Left kidney (tissue), 2 donors: Measurements from ENCODE around the gene LRPAP1. TPM values are rescaled to one million over a fixed set of nuclear protein-coding genes. Genes with fewer than 3 reads are reported as not detected.
"Not testable (repeated sequence)": the region's sequence is repeated elsewhere in the genome, so short reads cannot be mapped to it uniquely, and the experiment has no call there.

Experiments
- DNase-seq: peaks from one replicate; pipeline ENCODE4 v3.0.0-alpha.2; 2013
- polyA plus RNA-seq: library from polyadenylated mRNA; unstranded; fragments of 120-200 nt; gene quantifications from one replicate; pipeline ENCODE4 v1.2.1, GENCODE V29; 2013; ENCODE audit not compliant: insufficient read length

The LRPAP1 gene
- polyA plus RNA-seq, 1 donor: 182 TPM

DNA sequence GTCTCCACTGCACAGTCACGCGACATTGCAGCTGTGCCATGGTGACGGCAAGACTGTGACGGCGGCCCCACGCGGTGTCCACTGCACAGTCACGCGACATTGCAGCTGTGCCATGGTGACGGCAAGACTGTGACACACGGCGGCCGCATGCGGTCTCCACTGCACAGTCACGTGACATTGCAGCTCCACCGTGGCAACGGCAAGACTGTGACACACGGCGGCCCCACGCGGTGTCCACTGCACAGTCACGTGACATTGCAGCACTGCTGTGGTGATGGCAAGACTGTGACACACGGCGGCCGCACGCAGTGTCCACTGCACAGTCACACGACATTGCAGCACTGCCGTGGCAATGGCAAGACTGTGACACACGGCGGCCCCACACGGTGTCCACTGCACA, 32.7 kb upstream of the LRPAP1 start:
- DNase-seq: not testable (repeated sequence)

DNA sequence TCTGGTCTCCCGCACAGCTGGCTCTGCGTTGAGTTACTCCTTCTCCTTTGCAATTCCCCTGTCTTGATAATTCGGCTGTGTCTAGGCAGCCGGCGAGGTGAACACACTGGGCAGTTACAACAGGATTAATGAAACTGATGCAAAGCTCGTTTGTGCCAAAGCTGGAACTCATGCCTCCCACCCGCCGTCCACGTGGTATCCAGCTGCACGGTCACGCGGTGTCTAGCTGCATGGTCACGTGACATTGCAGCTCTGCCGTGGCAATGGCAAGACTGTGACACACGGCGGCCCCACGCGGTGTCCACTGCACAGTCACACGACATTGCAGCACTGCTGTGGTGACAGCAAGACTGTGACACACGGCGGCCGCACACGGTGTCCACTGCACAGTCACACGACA, 31.2 kb upstream of the LRPAP1 start:
- DNase-seq: no peak

DNA sequence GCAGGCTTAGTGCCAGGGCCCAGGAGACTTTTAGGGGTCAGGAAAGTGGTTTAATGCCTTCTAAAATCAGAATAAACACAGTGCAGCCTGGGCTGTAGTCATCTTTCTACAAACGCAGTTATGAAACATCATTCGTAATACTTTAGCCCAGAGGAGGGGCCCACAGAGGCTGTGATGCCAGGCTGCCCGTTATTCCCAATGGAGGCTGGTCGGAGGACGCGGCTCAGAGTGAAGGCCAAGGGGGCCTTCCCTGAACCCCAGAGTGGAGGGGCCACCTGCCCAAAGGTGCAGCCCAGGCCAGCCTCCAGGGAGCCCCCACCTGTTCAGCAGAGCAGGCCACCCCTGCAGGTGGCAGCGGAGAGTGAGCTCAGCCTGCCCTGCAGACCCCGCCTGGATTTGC, 29.9 kb upstream of the LRPAP1 start:
- DNase-seq: not testable (repeated sequence)

DNA sequence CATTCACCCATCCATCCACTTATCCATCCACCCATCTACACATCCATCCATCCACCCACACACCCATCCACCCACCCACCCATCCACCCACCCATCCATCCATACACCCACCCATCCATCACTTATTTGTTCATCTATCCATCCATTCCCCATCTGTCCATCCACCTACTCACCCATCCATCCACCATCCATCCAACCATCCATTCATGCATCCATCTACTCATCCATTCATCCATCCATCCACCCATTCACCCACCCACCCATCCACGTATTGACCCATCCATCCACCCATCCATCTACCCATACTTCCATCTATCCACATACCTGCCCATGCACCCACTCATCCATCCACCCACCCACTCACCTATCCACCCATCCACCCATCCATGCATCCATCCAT, 28.2 kb upstream of the LRPAP1 start:
- DNase-seq: not testable (repeated sequence)

DNA sequence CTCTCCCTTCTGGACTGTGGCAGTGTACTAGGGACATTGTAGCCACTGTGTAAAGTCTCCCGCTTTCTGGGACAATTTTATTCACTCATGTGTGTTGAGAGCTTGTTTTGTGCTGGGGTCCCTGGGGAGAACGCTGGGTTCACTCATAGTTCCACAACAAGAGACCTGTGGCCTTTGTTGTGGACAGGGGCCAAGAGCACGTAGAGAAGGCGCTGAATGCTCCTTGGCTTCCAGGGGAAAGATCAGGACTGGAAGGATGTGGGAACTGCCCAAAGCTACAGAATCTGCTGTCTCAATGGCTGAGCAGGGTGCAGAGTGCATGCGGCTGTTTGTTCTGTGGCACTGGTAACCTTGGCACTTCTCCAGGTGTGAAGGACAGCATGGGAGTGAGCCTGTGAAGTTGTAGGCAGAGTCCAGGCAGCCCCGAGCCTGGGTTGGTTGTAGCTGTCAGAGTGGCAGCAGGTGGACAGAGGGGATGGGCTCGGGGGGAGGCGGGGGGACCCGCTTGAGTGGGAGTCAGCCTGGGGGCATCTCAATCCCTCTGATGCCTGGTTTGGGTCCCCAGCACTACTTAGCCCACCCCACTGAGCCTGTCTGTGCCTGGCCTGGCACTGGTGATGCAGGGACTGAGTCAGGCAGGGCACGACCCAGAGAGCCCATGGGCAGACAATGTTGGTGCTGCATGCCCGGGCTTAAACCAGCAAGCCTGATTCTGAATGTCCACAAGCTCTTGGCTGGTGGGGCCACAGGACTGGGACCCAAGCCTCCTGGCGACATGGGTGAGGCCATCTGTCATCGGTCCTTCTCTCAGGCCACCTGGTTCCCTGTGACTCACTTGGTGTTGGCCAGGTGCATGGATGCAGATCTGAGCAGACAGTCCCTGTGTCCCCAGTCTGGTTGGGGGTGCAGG, 27.4 kb upstream of the LRPAP1 start:
- not testable (repeated sequence) for DNase-seq

DNA sequence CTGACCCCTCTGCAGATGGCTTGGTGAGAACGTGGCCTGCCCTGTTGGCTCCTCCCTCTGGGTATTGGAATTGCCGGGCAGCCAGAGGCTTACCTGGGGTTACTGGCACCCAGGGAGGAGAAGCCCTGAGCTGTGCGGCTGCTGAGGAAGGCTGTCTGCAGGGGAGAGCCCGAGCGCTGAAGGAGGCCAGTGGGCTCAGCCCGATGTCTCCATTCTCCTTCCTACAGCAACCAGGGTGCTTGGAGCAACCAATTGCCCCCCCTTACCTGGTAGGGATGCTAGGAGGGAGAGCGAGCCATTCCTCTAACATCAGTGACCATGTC, 26.3 kb upstream of the LRPAP1 start:
- not testable (repeated sequence) for DNase-seq

DNA sequence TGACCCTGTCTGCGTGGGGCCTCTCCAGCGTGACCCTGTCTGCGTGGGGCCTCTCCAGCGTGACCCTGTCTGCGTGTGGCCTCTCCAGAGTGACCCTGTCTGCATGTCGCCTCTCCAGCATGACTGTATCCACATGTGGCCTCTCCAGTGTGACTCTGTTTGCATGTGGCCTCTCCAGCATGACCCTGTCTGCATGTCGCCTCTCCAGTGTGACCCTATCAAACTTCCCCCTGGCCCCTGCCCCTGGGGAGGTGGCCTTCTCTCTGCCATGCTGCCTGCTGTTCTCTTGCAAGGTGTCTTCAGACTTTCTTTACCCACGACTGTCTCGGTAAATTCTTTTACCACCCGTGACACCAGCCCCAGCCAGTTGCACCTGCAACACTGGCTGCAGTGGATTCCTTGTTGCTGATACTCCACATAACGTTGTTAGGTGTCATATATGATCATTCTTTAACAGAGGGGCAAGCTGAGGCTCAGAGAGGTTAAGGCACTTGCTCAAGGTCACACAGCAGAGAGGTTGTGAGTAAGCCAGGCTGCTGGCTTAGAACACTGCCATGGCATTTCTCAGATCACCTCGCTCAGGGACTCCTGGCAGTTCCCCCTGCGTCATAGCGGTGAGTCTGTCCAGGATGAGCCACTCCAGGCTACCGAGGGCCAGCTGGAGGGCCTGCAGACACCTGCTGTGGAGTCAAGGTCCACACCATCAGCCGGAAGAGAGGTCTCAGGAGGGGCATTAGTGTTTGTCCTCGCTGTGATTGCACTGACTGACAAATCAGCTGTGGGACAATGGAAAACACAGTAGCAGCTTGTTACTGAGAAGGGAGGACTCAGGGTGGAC, 25.7 kb upstream of the LRPAP1 start:
- DNase-seq: not testable (repeated sequence)

DNA sequence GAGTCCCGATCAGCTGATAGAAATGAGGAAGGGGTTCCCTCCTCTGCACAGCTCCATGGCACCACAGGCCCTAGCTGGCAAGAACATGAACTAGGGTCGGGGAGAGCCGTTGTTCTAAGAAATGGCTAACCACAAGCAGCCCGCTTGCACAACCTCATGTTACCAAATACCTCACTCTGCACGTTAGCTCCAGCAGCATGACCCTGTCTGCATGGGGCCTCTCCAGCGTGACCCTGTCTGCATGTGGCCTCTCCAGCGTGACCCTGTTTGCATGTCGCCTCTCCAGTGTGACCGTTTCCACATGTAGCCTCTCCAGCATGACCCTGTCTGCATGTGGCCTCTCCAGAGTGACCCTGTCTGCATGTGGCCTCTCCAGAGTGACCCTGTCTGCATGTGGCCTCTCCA, 24.9 kb upstream of the LRPAP1 start:
- DNase-seq: not testable (repeated sequence)

DNA sequence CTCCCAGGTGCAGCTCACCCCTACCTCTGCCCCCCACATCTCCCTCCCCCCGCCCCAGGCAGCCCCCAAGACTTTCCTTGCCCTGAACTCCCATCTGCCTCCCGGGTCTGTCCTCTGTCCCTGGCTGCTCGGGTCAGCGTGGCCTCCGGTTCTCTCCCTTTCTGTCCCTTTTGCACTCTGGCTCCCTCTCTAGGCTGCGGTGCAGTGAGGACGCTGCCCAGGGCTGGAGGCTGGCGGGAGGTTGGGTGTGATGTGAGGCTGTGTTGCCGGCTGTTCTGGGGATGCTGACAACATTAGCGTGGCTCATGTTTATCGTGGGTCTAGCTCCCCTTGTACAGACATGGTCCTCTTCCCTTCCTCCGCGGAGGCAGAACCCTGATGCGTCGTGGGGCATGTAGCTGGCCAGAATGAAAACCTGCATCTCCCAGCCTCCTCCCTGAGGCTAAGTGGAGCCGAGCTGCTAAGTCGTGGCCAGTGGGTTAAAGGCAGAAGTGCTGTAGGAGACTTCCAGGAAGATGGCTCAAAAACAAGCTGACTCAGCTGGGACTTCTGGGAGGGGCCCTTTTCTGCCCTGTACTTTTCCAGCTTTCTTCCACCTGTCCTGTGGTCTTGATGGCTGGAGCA, 24.1 kb upstream of the LRPAP1 start:
- not testable (repeated sequence) for DNase-seq

DNA sequence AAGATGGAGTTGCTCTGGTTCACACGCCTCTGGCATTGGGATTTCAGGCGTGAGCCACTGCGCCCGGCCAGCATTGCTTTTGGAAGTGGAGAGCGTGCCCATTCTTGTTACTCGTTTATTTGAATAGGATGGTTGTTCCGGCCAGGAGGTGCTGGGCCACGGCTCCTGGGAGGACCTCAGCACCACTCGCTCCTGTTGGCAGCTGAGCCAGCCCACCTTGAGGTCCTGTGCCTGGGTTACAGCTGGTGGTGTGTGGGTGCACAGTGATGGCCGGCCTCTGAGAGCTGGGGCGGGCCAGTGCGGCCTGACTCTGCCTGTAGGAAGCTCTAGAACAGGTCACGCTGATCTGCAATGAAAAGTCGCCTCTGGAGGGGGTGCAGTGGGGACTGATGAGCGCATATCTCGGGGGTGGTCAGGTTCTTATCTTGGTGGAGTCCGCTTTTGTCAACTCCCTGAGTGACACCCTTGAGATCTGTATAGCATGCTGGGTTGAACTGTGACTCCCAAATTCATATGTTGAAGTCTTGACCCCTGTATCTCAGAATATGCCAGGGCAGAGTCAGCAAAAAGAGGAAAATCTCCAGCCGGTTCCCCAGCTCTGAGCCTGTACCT, 23.3 kb upstream of the LRPAP1 start:
- DNase-seq: not testable (repeated sequence)

DNA sequence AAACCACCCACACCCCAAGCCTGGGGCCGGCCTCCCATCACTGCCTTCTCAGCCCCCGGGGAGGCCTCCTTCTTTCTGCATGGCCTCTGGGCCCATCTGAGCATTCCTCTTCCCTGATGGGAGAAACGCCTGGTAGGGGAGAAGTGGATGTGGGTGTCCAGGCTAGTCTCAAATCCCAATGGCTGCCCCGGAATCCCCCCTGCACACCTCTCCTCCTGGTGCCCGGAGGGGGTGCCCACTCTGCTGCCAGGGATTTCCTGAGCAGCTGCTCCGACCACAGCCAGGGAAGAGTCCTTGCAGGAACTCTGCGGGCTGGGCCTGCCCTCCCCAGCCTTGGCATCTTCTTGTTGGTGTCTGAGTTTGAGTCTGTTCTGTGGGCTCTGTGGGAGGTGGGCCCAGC, 19.1 kb upstream of the LRPAP1 start:
- not testable (repeated sequence) for DNase-seq

GRCh38 chr4:3550792-3551325, 18.6 kb upstream of the LRPAP1 start:
- DNase-seq: not testable (repeated sequence)

DNA sequence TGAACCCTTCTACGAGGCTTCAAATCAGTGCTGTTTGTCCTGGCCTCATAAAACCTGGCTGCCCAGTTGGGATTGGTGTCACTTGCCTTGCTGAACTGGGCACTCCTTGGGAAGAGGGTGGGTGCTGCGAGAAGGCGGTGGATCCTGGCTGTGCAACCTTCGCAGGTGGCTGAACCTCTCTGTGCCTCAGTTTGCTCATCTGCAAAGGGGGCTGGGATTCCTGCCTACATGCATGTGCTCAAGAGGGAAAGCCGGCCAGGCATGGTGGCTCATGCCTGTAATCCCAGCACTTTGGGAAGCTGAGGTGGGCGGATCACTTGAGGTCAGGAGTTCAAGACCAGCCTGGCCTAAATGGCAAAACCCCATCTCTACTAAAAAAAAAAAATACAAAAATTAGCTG, 17.8 kb upstream of the LRPAP1 start:
- DNase-seq: not testable (repeated sequence)

- DNase-seq: not testable (repeated sequence)
Observed at GRCh38 chr4:3549694-3550001, 17.4 kb upstream of the LRPAP1 start.

- DNase-seq: not testable (repeated sequence)
Observed at GRCh38 chr4:3548991-3549693, 16.9 kb upstream of the LRPAP1 start.

- DNase-seq: not testable (repeated sequence)
Observed at GRCh38 chr4:3546721-3547120, 14.5 kb upstream of the LRPAP1 start.

DNA sequence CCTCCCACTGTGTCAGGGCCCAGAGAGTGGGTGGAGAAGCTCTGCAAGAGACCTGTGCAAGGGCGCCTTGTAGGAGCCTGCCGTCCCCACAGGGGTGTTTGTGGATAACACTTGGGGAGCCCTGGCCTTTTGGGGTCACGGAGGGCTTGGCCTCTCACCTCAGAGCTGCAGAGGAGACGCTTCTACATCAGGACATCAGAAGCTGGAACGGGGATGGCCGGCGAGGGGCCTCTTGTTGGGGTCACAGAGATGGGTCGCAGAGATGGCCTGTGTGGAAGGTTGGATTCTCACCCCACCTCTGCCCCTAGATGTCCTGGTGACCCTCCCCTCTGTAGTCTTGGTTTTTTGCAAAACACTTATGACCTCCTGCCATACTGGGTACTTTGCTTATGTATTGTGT, 13.1 kb upstream of the LRPAP1 start:
- not testable (repeated sequence) for DNase-seq

DNA sequence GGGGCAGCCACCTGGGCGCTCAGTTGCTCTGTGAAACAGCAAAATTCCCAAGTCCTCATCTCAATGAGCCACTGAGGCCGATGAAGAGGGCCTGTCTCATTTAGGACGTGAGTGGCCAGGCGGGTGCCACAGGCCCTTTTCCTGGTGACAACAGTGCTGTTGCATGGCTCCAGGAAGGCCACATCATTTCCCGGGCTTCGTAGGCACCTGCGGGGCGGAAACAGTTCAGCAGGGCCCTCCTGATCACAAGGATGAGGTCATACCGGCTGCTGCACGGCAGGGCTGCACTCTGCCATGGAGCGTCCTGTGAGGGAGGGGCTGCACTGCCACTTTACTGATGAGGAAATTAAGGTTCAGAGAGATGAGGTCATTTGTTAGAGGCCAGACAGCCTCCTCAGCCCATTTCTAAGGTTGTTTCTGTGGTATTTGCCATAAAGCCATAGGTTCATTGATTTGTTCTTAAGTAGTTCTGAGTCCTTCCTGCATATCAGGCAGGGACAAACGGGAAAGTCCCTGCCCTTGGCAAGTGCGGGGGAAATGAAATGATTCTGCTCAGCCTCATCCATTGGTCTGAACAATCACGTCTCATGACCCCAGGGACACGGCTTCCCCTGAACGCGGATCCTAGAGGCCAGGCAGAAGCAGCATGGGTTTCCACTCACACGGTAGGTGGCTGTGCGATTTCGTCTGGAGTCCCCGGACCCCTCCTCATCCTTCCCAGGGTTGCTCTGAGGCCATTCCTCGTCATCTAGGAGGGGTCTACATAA, 12.2 kb upstream of the LRPAP1 start:
- not testable (repeated sequence) for DNase-seq

DNA sequence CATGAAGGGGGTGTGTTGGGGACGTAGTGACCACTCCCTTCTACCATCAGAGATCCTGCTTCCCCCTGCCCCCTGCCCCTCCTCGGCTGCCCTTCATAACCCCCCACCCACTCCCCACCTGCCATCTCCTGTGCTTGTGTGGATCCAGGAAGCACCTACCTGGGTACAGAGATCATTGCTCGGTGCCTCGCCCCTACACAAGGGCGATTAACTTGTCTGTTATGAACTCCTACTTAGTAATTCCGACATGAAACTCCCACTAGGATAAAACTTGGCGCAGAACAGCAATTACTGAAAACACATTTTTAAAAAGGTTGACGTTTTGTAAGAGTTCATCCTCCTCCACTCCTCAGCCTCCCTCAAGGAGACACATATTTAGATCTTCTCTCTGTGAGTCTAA, 11.2 kb upstream of the LRPAP1 start:
- DNase-seq: not testable (repeated sequence)

DNA sequence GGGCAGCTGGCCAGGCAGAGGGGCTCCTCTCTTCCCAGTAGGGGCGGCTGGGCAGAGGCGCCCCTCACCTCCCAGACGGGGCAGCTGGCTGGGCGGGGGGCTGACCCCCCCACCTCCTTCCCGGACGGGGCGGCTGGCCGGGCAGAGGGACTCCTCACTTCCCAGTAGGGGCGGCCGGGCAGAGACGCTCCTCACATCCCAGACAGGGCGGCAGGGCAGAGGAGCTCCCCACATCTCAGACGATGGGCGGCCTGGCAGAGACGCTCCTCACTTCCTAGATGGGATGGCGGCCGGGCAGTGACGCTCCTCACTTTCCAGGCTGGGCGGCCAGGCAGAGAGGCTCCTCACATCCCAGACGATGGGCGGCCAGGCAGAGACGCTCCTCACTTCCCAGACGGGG, 6.7 kb upstream of the LRPAP1 start:
- DNase-seq: not testable (repeated sequence)

DNA sequence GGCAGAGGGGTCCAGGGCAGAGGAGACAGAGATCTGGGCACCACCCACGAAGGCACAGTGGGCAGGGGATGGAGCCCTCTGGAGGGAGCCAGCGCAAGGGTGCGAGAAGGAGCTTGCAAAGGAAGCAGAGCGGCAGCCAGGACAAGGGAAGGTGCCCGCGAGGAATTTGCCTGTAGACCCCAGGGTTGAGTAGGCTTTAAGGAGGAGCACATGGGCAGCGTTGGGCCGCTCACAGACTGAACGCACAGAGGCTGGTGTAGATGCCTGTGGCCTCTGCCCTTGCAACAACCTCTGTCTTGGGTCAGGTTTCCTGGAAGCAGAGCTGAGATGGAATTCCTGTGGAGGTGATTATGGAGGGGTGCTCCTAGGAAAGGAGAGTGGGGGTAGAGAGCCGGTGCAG, 3.6 kb upstream of the LRPAP1 start:
- DNase-seq: not testable (repeated sequence)
